CD4-positive, alpha-beta T cell treated with Interleukin-10 for 1 hour (primary cell): ENCODE measurements around the gene S100A7.

Experiments used
- DNase-seq: peaks from one replicate; pipeline ENCODE4 v3.0.0-alpha.2; 2020

S100A7 gene

GRCh38 chr1:153460551-153460950, at the start of gene S100A7:
Gene S100A7 (minus strand): TSS chr1:153460651. CDS start chr1:153459013, 1,638 bp downstream.
- no peak for DNase-seq

DNA sequence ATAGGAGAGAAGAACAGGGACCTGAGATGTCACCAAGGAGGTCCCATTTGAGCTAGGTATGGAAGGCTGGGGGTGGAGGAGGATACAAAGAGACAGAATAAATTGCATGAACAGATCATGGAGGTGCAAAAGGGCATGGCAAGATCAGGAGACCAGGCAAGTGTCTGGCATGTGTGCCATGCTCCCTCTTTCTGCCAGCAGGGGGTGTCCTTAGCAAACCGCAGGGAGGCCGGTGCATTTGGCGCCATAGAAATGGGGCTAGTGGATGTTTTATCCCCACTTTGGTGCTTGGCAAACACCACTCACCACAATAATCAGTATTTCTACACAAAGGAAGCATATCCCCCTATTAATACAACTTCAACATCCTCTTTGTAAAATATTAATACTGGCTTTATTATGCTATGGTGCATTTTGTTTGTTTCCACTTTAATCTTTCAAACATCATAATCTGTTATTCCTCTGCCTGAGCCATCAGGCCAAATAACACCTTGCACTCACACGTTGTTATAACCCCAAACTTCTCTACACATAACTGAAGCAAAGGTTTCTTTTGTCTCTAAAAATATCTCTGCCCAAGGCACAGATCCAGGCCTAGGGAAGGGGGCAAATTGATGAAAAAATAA, 49.4 kb upstream of the S100A7 start:
- peak; percentile 72 for DNase-seq

GRCh38 chr1:153509036-153509435, 48.6 kb upstream of the S100A7 start:
- no peak for DNase-seq

- DNase-seq: no peak
These were observed 47.6 kb upstream of the S100A7 start for GRCh38 chr1:153507926-153508583.

DNA sequence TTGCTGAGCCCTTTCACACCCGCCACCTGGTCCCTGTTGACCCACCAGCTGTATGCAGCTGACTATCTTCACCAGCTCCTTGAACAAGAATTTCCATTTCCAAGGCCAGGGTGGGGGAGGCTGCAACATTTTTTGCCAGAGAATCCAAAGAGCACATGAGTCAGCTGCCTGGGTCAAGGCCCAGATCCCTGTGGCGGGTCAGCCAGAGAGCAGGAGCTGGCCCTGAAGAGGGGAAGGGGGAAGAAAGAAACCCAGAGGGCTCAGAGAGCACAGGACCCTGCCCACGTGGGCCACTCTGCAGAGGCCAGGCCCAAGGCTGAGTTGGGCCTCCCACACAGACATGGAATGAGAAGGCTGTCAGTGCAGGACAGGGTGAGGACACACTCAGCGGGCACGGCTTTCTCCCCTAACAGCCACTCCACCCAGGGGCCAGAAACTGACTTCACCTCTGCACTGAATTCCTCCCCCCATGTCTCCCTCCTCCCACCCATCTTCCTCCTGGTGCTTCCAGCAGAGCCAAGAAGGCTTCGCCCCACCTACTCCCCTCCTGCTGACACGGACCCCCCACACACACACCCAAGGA, 46.5 kb upstream of the S100A7 start:
- DNase-seq: no peak

DNA sequence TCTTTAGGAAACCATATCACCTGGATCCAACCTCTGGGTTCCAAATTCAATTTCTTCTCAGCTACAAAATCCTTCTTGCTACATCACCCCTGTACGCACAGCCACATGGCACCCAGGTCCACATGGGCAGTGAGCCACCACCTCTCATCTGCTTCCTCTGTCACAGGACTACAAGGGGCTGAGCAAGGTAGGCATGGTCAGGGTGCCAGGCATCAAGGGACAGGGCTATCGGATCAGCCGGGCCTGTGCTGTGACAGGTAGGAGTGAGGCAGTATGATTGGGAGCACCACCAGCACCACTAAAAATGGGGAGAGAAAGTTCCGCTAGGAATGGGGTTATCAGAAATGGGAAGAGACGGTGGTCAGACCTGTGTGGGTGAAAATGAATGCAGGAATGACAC, 45.9 kb upstream of the S100A7 start:
- DNase-seq: no peak

DNA sequence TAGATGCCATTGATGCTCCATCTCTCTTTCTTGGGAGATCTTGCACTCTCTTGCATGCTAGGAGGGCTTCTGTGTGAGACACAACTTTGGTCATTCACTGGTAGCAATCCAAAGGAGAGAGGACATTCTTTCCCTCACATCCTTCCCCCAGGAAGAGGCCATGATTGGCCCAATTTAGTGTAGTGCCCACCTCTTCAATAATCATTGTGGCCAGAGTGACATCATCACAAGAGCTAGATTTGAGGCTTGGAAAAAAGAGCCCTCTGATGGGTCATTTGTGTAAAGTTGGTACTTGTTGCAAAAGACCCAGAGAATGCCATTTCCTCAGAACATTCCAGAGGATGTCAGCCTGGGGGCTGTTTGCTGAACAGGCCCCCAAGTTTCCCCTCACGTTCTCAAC, 45.1 kb upstream of the S100A7 start:
- no peak for DNase-seq

DNA sequence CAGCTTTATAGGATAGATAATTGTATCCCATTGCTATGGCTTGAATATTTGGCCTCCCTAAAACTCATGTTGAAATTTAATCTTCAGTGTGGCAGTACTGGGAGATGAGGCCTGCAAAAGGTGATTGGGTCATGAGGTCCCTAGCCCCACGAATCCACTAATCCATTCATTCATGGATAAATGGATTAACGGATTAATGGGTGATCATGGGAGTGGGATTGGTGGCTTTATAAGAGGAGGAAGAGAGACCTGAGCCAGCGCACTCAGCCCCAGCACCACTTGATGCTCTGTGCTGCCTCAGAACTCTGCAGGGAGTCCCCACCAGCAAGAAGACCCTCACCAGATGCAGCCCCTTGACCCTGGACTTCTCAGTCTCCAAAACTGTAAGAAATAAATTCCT, 43.3 kb upstream of the S100A7 start:
- no peak for DNase-seq

- DNase-seq: no peak
These were observed 38.3 kb upstream of the S100A7 start for GRCh38 chr1:153498746-153499145.

DNA sequence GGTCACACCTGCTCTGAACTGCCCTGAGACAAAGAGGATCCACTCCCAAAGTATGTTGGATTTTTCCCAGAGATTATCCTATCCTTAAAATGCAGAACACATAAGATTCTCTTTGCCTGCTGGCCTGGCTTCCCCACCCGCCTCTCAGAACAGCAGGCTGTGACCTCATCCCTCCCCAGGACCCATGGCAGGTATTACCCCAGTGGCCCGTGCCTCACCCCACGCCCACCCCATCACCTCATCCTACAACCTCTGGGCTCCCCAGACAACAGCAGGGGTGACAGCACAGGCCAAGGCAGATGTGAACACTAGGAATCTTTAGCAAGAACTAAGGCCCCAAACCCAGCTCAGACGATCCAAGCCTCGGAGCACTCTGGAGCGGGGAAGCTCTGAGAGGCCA, 35.1 kb upstream of the S100A7 start:
- no peak for DNase-seq

DNA sequence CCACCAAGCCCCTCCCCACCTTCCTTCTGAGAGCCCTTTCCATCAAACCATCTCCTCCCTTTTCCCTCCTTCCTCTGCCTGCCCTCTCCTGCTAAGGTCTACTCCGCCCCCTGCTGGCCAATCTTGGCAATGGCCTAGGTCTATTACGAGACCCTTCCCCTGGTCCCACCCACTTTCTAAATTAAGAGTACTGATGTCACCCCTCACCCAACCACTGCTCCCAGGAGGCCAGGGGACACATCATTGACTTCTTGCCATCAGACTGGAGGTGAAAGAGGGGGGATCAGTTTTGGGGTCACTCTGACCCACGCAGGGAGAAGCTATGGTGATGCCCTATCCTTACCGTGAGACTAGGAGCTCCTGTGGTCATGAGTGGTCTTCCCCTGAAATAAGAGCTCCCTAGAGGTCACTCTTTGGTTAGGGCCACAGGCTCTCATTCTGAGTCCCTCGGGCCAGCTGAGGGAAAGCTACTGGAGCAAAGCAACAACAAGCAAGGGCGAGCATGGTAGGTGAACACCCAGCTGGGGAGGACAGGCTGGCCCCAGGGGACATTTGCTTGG, 34.6 kb upstream of the S100A7 start:
- peak; percentile 69 for DNase-seq

DNA sequence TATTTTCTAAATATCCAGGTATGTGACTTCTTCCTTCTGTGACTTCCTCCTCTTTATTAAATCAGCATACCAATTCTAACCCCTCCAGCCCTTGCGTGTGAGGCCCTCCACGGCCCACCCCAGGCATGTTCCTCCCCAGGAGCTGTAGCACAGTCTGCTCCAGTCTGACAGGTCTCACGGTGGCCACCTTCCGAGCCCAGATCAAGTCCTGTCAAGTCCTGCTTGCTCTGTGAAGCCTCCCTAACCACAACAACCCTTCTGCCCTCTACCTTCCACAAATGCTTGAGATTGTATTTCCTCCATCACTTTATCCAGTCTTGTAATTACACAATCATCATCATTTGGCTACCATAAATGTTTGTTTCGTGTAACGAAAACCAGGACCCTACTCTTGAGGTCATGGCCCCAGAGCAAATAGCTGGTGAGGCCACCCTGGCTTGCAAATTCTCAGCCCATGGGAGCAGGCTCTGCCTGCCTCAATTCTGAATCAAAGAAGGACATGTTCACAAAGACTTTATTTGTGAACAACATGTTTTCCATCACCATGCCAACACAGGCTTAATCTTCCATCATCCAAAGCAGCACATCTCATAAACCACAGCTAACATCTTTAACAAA, 33.0 kb upstream of the S100A7 start:
- no peak for DNase-seq

- DNase-seq: peak; percentile 29
These were observed 30.0 kb upstream of the S100A7 start for GRCh38 chr1:153490272-153491051.

DNA sequence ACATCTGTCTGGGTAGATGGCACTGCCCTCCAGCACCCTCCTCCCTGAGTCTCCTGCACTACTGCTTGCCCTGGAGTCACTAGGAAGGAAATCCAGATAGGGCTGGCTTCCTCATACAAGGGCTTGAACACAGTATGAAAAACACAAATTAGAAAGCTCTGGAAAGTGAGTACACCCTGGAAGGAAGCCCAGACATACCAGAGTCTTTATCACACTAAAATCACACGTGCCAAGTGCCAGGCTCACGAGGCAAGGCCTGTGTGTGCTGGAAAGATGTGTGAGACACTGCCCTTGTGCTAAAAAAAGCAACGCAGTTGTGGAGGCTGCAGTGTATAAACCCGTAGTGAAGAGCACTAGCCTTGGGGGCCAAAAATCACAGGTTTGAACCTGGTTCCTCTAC, 28.3 kb upstream of the S100A7 start:
- DNase-seq: no peak

GRCh38 chr1:153487707-153488106, 27.3 kb upstream of the S100A7 start:
- DNase-seq: no peak

DNA sequence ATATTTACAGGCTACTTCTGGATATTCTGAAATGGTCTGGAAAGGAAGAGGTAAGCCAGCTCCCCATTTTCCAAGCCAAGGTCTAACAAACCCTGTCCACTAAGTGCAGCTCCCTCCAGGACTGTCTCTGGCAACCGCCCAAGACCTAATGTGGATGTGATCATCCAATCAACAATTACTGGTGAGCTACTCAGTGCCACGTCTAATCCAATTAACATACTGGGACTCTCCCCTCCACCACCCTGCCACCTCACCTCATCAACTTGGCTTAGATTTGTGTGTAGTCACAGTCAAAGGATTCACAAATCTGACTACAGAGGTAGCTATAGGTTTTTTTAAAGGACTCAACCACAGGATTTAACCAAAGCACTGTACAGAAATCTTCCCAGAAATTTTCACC, 25.4 kb upstream of the S100A7 start:
- DNase-seq: no peak

DNA sequence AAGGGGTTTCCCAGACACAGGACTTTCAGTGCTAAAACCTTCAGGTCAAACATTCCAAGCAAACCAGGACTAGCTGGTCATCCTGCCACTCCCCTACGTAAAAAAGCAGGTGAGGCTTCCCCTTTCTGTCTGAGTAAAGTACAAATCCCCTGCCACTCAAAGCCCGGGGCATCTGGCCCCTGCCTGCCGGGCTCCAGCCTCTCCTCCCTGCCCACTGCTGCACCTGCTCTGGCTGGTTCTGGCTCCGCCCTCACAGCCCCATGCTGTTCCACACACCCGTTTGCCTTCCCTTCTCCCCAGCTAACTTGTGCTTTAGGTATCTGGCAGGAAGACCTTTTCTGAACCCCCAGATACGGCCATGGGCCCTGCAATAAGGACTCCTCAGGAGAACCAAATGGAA, 23.3 kb upstream of the S100A7 start:
- no peak for DNase-seq

GRCh38 chr1:153481124-153481523, 20.7 kb upstream of the S100A7 start:
- DNase-seq: no peak

DNA sequence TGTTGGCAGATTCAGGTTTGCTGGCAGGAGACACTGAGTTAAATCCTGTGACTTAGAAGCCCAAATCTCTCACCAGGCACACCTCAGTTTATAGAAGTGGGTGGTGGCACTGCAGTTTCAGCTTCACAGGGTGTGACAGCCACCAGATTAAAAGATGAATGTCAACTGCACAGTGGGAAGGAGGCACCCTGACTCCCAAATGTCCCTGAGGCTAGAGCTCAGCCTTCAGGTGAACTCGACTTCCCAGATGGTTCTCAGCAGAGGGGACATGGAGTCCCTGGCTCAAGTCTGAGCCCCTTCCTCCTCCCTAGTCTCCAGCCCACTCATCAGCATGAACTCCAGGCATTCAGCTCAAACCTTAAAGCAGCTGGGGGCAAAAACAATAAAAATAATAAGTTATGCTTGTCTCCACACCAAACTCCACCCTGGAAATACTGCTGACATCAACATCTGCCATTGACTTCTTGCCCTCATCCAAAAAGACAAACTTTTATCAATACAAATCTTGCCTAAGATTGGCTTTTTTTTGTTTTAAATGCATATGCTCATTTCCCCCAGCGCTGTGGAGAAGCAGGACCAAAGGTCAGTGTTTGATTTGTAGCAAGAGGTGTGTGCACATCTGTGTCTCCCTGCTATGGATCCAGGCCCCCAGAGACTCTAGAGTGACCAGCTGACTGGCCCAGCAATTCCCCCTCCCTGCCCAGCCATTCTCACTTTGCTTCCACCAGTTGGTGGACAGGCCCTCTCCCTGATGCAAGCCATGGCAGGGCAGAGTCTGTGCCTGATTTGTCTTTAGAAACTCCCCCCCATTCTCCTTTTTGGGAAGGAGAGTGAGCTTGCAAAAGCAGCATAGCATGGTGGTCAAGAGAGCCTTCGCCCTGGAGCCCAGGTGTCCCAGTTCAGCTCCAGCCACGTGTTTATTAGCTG, 18.5 kb upstream of the S100A7 start:
- no peak for DNase-seq

DNA sequence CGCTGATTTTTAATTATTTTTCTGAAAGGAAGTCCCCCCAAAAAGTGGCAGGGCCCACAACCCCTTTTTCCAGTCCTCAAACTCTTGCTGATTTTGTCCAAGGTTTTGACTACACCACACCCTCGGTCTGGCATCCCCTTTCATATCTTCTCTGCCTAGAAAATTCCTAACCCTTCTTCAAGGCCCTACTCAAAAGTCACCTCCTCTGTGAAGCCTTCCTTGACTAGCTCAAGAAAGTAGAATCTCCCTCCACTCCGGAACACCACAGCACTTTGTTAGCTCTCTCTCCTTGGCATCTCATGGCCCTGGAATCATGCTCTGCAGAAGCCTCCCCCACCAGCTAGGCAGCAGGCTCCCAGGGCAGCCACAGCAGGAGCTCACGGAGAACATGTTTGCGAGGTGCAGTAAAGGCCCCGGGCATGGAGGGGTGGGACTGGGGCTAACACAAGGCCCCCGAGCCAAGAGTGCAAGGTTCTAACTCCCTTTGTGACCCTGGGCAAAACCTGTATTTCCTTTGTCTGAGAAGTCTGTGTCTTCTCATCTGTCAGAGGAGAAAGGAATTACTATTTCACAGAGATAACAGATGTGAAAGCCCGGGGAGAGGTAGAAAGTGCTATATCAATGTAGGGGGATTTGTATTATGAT, 17.7 kb upstream of the S100A7 start:
- no peak for DNase-seq

DNA sequence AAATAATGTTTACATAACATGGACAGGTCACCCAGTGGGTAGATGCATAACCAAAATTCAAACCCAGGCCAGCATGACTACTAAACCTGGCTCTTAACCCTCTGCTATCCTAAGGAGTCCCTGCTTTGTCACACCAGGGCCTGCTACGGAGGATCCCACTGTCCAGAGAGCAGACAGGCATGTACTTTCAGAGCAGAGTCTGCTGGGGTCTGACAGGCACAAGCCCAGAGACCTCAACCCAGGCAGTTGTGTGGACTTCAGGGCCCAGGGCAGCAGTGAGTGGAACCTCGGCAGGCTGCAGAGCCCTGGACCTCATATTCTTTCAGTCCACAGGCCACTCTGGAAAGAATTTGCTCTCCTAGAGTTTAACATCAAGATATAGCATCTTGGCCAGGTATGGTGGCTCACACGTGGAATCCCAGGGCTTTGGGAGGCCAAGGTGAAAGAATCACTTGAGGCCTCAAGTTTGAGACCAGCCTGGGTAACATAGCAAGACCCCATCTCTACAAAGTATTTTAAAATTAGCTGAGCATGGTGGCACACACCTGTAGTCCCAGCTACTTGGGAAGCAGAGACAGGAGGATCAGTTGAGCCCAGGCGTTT, 16.1 kb upstream of the S100A7 start:
- no peak for DNase-seq
